ENCODE results near the gene IL17REL. TPM values are rescaled to one million over a fixed set of nuclear protein-coding genes. Genes with fewer than 3 reads are reported as not detected.
A peak's percentile ranks its signal among the peaks of the same experiment; 100 is the strongest.

The IL17REL gene
- total and polyA plus RNA-seq, 2 of the 13 experiments (the other 11 are each of a cell fraction or from before 2014, with no cell fraction given) = not detected

GRCh38 chr22:50030297-50031188 is 18.0 kb upstream of the IL17REL start (continued):
- no peak for TF ChIP-seq ZNF878 (CRISPR knock-in tag; IDR thresholded peaks at IDR 0.05)
- TF ChIP-seq FOXP4 (CRISPR knock-in tag; IDR thresholded peaks at IDR 0.05) = no peak
- TF ChIP-seq, protein P1, sequence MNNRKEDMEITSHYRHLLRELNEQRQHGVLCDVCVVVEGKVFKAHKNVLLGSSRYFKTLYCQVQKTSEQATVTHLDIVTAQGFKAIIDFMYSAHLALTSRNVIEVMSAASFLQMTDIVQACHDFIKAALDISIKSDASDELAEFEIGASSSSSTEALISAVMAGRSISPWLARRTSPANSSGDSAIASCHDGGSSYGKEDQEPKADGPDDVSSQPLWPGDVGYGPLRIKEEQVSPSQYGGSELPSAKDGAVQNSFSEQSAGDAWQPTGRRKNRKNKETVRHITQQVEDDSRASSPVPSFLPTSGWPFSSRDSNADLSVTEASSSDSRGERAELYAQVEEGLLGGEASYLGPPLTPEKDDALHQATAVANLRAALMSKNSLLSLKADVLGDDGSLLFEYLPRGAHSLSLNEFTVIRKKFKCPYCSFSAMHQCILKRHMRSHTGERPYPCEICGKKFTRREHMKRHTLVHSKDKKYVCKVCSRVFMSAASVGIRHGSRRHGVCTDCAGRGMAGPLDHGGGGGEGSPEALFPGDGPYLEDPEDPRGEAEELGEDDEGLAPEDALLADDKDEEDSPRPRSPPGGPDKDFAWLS (CRISPR knock-in tag; IDR thresholded peaks at IDR 0.05; ENCODE audit: borderline replicate concordance) = no peak
- no peak for TF ChIP-seq ZSCAN9 (CRISPR knock-in tag; IDR thresholded peaks at IDR 0.05; ENCODE audit: borderline replicate concordance)
- TF ChIP-seq GFI1 (CRISPR knock-in tag; IDR thresholded peaks at IDR 0.05; ENCODE audit: borderline replicate concordance) = no peak
- no peak for TF ChIP-seq GTF2F1 (IDR thresholded peaks at IDR 0.05; ENCODE audit: low read length)
- no peak for TF ChIP-seq SNRNP70 (IDR thresholded peaks at IDR 0.05; ENCODE audit: low read depth, low read length)
- no peak for TF ChIP-seq SRSF1 (optimal IDR thresholded peaks at IDR 0.05; ENCODE audit: low read depth, low read length)
- TF ChIP-seq, protein P2, sequence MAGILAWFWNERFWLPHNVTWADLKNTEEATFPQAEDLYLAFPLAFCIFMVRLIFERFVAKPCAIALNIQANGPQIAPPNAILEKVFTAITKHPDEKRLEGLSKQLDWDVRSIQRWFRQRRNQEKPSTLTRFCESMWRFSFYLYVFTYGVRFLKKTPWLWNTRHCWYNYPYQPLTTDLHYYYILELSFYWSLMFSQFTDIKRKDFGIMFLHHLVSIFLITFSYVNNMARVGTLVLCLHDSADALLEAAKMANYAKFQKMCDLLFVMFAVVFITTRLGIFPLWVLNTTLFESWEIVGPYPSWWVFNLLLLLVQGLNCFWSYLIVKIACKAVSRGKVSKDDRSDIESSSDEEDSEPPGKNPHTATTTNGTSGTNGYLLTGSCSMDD (CRISPR knock-in tag; IDR thresholded peaks at IDR 0.05) = no peak
- no peak for TF ChIP-seq CEBPB (IDR thresholded peaks at IDR 0.05; ENCODE audit: borderline replicate concordance, low read depth, low read length)
- peak; percentile 43; the same call in 1 of the 2 replicates for TF ChIP-seq REPIN1 (CRISPR knock-in tag; IDR thresholded peaks at IDR 0.05; ENCODE audit: borderline replicate concordance, low read depth)
- peak; percentile 44; the same call in 1 of the 2 replicates for TF ChIP-seq GABPB1 (CRISPR knock-in tag; IDR thresholded peaks at IDR 0.05)
- TF ChIP-seq ZFP91 (CRISPR knock-in tag; IDR thresholded peaks at IDR 0.05; ENCODE audit: borderline replicate concordance) = peak; percentile 31; the same call in 1 of the 2 replicates
- TF ChIP-seq, protein P3, sequence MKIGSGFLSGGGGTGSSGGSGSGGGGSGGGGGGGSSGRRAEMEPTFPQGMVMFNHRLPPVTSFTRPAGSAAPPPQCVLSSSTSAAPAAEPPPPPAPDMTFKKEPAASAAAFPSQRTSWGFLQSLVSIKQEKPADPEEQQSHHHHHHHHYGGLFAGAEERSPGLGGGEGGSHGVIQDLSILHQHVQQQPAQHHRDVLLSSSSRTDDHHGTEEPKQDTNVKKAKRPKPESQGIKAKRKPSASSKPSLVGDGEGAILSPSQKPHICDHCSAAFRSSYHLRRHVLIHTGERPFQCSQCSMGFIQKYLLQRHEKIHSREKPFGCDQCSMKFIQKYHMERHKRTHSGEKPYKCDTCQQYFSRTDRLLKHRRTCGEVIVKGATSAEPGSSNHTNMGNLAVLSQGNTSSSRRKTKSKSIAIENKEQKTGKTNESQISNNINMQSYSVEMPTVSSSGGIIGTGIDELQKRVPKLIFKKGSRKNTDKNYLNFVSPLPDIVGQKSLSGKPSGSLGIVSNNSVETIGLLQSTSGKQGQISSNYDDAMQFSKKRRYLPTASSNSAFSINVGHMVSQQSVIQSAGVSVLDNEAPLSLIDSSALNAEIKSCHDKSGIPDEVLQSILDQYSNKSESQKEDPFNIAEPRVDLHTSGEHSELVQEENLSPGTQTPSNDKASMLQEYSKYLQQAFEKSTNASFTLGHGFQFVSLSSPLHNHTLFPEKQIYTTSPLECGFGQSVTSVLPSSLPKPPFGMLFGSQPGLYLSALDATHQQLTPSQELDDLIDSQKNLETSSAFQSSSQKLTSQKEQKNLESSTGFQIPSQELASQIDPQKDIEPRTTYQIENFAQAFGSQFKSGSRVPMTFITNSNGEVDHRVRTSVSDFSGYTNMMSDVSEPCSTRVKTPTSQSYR (CRISPR knock-in tag; IDR thresholded peaks at IDR 0.05; ENCODE audit: borderline replicate concordance) = no peak
- no peak for TF ChIP-seq HMG20A (CRISPR knock-in tag; IDR thresholded peaks at IDR 0.05; ENCODE audit: borderline replicate concordance)
- no peak for TF ChIP-seq EP300 (IDR thresholded peaks at IDR 0.05; ENCODE audit: low read depth in 2 of 2, low read length in 2 of 2)
- no peak for TF ChIP-seq EP300 (CRISPR knock-in tag; IDR thresholded peaks at IDR 0.05; ENCODE audit: borderline replicate concordance)
- TF ChIP-seq E2F5 (CRISPR knock-in tag; conservative IDR thresholded peaks at IDR 0.05) = no peak

Measured in HepG2 (cell line).